Hepatocyte (in vitro differentiated cells): ENCODE measurements around the gene EYS.

Experiments used
- CTCF ChIP-seq: fragments of 200-600 bp; sonication (generic); IDR thresholded peaks from 2 replicates; pipeline ENCODE4 v1.5.1; 2016; ENCODE audit warnings: antibody characterized with exemption, mild to moderate bottlenecking; ENCODE audit not compliant: poor library complexity
- EZH2 ChIP-seq: fragments of 200-600 bp; sonication (generic); IDR thresholded peaks from 2 replicates; pipeline ENCODE4 v1.6.1; 2016; ENCODE audit warnings: antibody characterized with exemption, mild to moderate bottlenecking, borderline replicate concordance
- EZH2phosphoT487 ChIP-seq: fragments of 200-600 bp; sonication (generic); IDR thresholded peaks from one replicate; pipeline ENCODE4 v1.6.1; 2018; ENCODE audit warnings: antibody characterized with exemption, mild to moderate bottlenecking, low read depth, moderate library complexity; ENCODE audit not compliant: unreplicated experiment, severe bottlenecking

- TF ChIP-seq CTCF (no peak), EZH2 (no peak), EZH2phosphoT487 (no peak)
These were observed 642.2 kb downstream of the EYS start for GRCh38 chr6:65064844-65065243.
